AG09309 (cell line): ENCODE data around the gene CIPC.
A peak's percentile ranks its signal among the peaks of the same experiment; 100 is the strongest.

Experiments
- DNase-seq: peaks from one replicate; pipeline ENCODE4 v3.0.0-alpha.2; 2010; ENCODE audit warnings: low read depth
- H3K4me3 ChIP-seq: 2 replicates; pipeline ENCODE4 v1.5.1; 2011; ENCODE audit warnings: mild to moderate bottlenecking, low read depth, low read length, moderate library complexity; ENCODE audit not compliant: control insufficient read depth
- TF ChIP-seq, protein P1 (sequence below): IDR thresholded peaks from 2 replicates; pipeline ENCODE4 v1.5.1; 2011; ENCODE audit warnings: mild to moderate bottlenecking, low read depth, low read length, inconsistent platforms; ENCODE audit not compliant: insufficient read depth, control insufficient read depth; ENCODE audit errors: missing control alignments

The CIPC gene

DNA sequence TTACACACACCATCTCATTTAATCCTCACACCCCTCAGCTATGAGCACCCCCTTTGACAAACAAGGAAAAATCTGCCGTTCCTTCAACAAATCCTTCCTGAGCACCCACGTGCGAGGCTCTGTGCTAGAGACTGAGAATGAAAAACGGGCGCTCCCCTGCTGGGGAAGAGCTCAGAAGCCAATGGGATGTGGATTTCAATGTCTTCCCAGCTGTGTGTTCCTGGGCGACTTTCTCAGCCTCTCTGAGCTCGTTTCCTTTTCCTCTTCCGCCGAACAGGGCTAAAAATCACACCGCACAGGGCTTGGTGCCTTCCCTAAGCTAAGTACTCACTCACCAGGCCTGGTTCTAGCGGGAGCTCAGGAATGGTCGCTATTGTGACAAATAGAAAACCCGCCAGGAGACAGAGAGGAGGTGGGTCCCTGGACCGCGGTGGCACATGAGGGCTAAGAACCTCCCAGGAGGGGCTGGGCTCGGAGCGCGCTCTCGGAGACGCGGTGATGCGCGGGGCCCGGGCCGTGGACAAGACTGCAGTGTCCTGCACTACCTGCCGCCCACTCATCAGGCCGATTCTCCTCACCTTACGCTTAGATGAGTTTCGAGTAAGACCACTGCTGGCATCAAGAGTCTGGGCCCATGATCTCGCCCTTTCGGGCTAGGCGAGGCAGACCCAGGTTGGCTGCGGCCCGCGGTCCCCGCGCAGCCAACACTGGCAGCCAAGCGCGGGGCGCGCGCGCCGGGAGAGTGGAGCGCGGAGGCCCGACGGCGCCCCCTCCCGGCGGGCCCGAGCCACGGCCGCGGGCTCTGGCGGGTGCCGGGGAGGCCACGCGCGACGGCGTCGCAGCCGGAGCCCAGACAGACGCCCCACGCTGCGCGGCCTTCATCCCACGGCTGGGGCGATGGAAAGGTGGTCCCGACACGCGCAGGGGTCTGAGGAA, 26.6 kb downstream of the CIPC start:
- H3K4me3 ChIP-seq: peak overlapping the region; percentile 38
- TF ChIP-seq, protein P1, sequence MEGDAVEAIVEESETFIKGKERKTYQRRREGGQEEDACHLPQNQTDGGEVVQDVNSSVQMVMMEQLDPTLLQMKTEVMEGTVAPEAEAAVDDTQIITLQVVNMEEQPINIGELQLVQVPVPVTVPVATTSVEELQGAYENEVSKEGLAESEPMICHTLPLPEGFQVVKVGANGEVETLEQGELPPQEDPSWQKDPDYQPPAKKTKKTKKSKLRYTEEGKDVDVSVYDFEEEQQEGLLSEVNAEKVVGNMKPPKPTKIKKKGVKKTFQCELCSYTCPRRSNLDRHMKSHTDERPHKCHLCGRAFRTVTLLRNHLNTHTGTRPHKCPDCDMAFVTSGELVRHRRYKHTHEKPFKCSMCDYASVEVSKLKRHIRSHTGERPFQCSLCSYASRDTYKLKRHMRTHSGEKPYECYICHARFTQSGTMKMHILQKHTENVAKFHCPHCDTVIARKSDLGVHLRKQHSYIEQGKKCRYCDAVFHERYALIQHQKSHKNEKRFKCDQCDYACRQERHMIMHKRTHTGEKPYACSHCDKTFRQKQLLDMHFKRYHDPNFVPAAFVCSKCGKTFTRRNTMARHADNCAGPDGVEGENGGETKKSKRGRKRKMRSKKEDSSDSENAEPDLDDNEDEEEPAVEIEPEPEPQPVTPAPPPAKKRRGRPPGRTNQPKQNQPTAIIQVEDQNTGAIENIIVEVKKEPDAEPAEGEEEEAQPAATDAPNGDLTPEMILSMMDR: no peak
- DNase-seq: no peak

DNA sequence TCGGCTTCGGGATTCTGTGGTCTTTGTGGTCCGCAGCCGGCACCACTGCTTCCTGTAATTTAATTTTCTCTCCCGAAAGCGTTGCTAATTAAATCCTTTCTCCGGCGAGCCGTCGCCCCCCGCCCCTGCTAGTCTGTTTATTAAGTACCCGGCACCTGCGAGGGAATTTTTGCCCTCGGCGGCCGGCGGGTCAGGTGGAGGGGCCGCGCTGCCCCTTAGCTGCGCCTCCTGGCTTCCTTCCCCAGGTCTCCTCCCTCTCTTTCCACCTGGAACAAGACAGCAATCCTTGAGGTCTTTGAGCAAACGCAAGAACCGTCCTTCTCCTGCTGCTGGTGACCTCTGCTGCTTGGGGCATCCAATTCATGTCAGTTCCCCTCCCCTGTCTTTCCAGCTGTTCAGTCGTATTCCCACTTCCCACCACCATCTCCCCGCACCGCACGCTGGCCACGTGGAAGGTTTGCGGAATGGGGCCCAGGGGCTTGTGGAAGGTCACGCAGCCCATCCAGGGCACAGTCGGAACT, 27.3 kb downstream of the CIPC start:
- DNase-seq: no peak
- TF ChIP-seq, protein P1: no peak
- H3K4me3 ChIP-seq: no peak overlapping the region

DNA sequence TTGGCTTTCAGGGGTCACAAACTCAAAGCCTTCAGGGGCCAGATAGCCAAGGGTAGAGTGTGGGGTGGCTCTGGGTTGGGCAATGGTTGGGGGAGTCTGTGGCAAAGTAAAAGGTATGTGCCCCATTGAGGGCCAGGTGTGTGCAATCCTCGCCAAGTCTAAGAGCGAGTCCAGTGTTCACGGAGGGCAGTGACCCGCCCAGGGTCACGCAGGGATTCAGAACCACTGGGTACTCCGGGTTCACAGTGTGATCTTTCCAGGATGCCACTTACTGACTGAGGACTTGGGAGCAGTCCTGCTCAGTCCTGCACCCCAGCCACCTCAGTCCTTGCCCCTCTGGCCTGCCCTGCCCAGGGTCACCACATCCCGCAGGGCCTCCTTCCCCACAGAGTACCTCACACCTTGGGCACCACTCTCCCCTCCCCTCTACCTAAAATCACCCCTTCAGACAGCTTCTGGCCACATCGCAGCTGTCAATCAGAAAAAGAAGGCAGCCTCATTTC, 27.8 kb downstream of the CIPC start:
- H3K4me3 ChIP-seq: no peak overlapping the region
- TF ChIP-seq, protein P1: no peak
- DNase-seq: no peak

DNA sequence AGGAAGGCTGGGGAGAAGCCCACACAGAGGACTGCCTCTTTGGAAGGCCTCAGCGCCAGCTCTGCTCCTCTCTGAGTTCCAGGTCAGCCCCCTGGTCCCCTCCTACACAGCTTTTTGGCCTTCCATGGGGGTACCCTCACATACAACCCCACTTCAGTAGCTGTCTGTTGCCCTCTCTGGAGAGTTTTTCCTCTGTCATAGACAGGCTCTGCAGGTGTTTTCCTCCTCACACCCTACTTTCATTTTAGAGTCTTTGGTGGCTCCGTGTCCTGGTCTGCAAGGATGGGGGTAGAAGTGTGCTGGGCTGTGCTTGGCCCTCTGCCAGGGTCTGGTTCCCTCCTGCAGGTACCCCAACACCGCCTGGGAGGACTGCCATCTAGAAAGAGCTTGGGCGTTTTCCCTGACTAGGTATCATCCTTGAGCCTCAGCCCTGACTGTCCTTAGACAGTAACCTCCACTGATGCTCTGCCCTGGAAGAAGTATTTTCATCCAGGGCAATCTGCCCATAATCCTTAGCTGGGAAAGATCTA, 28.5 kb downstream of the CIPC start:
- no peak for DNase-seq
- TF ChIP-seq, protein P1: no peak

DNA sequence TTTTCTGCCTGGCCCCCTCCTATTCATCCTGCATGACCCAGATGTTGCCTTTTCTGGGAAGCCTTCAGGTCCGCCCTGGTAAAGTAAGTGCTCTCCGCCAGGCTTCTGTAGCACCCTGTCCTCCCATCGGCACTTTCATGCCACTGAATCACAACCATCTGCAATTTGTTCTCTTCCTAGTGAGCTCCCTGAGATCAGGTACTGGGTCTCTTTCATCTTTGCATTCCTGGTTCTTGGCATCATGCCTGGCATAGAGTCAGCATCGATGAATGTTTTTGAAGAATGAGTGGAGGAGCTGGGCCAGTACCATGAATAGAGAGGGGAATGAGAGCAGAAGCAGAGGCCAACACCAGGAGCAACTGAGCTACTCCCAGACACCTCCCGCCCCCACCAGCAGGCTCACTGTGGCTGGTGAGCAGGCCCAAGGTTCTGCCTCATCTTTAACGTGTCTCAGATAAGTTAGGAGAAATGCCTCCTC, 30.4 kb downstream of the CIPC start:
- no peak overlapping the region for H3K4me3 ChIP-seq
- no peak for DNase-seq
- TF ChIP-seq, protein P1: no peak

More for the DNA sequence above, 28.5 kb downstream of the CIPC start:
- H3K4me3 ChIP-seq: no peak overlapping the region

DNA sequence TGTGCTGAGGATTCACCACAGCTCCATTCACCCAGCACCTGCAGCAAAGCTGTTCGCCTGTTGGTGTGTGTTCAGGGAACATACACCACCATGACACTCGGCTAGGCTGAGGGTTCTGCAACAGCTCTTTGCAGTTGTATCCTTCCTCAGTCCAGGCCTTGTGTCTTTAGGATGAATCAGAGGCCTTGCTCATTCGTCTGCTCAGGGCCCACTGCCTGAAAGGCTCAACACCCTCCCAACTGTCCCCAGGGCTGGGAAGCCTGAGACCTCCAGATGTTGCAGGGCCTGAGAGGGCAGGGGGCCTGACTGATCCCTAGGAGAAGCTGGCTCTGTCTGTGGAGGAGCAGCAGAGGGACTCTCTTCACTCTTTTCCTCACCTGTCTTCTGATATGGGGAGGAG, 32.3 kb downstream of the CIPC start:
- TF ChIP-seq, protein P1: no peak
- H3K4me3 ChIP-seq: no peak overlapping the region
- DNase-seq: no peak
